ENCODE results near the gene SLAMF1. TPM values are rescaled to one million over a fixed set of nuclear protein-coding genes. Genes with fewer than 3 reads are reported as not detected.
"Not testable (repeated sequence)": the region's sequence is repeated elsewhere in the genome, so short reads cannot be mapped to it uniquely, and the experiment has no call there.

Gene SLAMF1, protein sequence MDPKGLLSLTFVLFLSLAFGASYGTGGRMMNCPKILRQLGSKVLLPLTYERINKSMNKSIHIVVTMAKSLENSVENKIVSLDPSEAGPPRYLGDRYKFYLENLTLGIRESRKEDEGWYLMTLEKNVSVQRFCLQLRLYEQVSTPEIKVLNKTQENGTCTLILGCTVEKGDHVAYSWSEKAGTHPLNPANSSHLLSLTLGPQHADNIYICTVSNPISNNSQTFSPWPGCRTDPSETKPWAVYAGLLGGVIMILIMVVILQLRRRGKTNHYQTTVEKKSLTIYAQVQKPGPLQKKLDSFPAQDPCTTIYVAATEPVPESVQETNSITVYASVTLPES
- 1 to 10 TPM in 4 of 6 donors, under 1 TPM in 2; 0.11 to 3.9 (median 1.5) TPM for total RNA-seq

- peak within 1 kb of the TSS in 3 of 4 donors; percentile 13 to 60 (median 57) for H3K27ac ChIP-seq
- peak within 1 kb of the TSS in 3 of 4 donors; percentile 10 to 29 (median 25) for H3K4me3 ChIP-seq
- peaks cover 7 to 18% (median 13%) of the 10 kb centered on the region in 4 donors for H3K4me1 ChIP-seq
- ATAC-seq (ENCODE audit: low FRiP score in 2 of 2) (peak in 1 of 2 donors; percentile 55), DNase-seq (peak in 1 of 2 donors; percentile 47)
- TF ChIP-seq POLR2A (IDR thresholded peaks at IDR 0.05) = peak in 1 of 4 donors; percentile 36
- TF ChIP-seq, protein P1, sequence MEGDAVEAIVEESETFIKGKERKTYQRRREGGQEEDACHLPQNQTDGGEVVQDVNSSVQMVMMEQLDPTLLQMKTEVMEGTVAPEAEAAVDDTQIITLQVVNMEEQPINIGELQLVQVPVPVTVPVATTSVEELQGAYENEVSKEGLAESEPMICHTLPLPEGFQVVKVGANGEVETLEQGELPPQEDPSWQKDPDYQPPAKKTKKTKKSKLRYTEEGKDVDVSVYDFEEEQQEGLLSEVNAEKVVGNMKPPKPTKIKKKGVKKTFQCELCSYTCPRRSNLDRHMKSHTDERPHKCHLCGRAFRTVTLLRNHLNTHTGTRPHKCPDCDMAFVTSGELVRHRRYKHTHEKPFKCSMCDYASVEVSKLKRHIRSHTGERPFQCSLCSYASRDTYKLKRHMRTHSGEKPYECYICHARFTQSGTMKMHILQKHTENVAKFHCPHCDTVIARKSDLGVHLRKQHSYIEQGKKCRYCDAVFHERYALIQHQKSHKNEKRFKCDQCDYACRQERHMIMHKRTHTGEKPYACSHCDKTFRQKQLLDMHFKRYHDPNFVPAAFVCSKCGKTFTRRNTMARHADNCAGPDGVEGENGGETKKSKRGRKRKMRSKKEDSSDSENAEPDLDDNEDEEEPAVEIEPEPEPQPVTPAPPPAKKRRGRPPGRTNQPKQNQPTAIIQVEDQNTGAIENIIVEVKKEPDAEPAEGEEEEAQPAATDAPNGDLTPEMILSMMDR (IDR thresholded peaks at IDR 0.05) = no peak
- WGBS, 2 donors = 54 to 62% methylated on average over 9 to 11 of the region's 11 CpGs
- no peaks in the 10 kb centered on the region for H3K9me3 ChIP-seq
- H3K27me3 ChIP-seq = no peaks in the 10 kb centered on the region
- no peaks in the 10 kb centered on the region for H3K36me3 ChIP-seq
Measured at GRCh38 chr1:160646711-160647328, at the start of gene SLAMF1. TSS of gene SLAMF1 (minus strand) at chr1:160647044. CDS start at chr1:160646945, 99 bp downstream.

GRCh38 chr1:160692390-160692789, 45.5 kb upstream of the SLAMF1 start:
- TF ChIP-seq, protein P1 (IDR thresholded peaks at IDR 0.05) = peak in 1 of 6 experiments; percentile 9
- 85 to 86% methylated on average over 10 of the region's 10 CpGs for WGBS, 2 donors
- H3K27ac ChIP-seq; H3K27me3 ChIP-seq; DNase-seq; H3K4me1 ChIP-seq; H3K9me3 ChIP-seq; ATAC-seq (ENCODE audit: low FRiP score in 2 of 2); H3K4me3 ChIP-seq; H3K36me3 ChIP-seq: not testable (repeated sequence)

- H3K4me1 ChIP-seq = peaks cover 0 to 14% (median 6%) of the 10 kb centered on the region in 4 donors
- H3K27me3 ChIP-seq = no peaks in the 10 kb centered on the region
- H3K36me3 ChIP-seq = no peaks in the 10 kb centered on the region
- TF ChIP-seq EP300 (IDR thresholded peaks at IDR 0.05) (no peak), POLR2A (IDR thresholded peaks at IDR 0.05) (no peak), POLR2AphosphoS5 (IDR thresholded peaks at IDR 0.05) (no peak)
- TF ChIP-seq, protein P1 (IDR thresholded peaks at IDR 0.05) = no peak
- DNase-seq (no peak), ATAC-seq (ENCODE audit: low FRiP score in 2 of 2) (no peak)
- H3K4me3 ChIP-seq = no peak overlapping the region
- H3K9me3 ChIP-seq = no peaks in the 10 kb centered on the region
- no peak overlapping the region for H3K27ac ChIP-seq
Measured at GRCh38 chr1:160685266-160685665, 38.4 kb upstream of the SLAMF1 start.

DNA sequence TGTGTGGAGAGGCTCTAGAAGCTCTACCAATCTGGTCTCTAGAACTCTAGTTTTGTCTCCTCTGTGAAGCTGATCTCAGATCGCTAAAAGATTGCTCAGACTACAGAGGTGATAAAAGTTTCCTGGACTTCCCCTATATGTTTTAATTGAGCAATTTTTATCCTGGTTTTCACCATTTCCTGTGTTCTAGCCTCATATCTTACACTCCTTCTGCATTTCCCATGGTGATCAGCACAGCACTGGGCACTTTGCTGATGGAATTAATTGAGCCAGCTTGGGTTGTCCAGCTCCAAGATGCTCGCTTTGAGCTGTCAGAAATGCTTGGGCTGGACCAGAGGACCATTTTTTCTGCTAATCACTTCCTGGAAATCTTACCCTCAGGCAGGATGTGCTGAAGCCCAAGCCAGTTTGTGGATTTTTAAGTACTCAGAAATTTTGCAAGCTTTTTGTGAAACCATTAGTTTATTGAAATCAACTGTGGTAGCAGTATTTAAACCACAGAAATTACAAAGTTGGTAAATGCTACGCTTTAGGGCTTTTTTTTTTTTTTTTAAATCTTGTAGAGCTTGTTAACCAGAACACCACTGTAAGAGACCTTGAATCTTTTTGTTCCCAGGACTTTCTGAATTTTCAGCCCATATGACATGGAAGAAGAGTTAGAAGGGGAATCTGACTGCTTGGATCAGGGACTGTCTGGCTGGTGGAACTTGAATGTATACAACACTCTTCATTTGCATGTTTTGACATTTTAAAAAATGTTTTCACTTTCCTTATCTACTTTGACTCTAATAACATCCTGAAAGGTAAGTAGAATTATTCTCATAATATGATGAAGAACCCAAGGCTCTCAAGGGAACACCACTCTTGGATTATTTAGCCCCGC, 36.4 kb upstream of the SLAMF1 start:
- TF ChIP-seq, protein P1 (IDR thresholded peaks at IDR 0.05) = no peak
- no peak for TF ChIP-seq POLR2A (IDR thresholded peaks at IDR 0.05)
- TF ChIP-seq POLR2AphosphoS5 (IDR thresholded peaks at IDR 0.05) = no peak
- TF ChIP-seq EP300 (IDR thresholded peaks at IDR 0.05) = no peak
- H3K27ac ChIP-seq = peak overlapping the region in 3 of 4 donors; percentile 2 to 63 (median 6)
- 55 to 71% methylated on average over 4 of the region's 4 CpGs for WGBS, 2 donors

More for the DNA sequence above, 36.4 kb upstream of the SLAMF1 start:
- ATAC-seq (ENCODE audit: low FRiP score in 2 of 2) (peak in 1 of 2 donors; percentile 45), DNase-seq (no peak)
- no peaks in the 10 kb centered on the region for H3K9me3 ChIP-seq
- H3K36me3 ChIP-seq = peaks cover 0 to 5% (median 0%) of the 10 kb centered on the region in 4 donors
- H3K4me3 ChIP-seq = no peak overlapping the region
- H3K27me3 ChIP-seq = no peaks in the 10 kb centered on the region
- peaks cover 0 to 14% (median 6%) of the 10 kb centered on the region in 4 donors for H3K4me1 ChIP-seq

Data from upper lobe of left lung (tissue), 6 donors.